MM.1S (cell line): ENCODE results near the gene PATL2.

Experiments
- DNase-seq: peaks from one replicate; pipeline ENCODE4 v3.0.0-alpha.2; 2015
- H2AFZ ChIP-seq: fragments of 300-600 bp; sonication (generic); 2 replicates; pipeline ENCODE4 v1.6.0; 2016; ENCODE audit warnings: antibody characterized with exemption, low read length
- H3F3A ChIP-seq: fragments of 300-600 bp; sonication (generic); 2 replicates; pipeline ENCODE4 v1.6.1; 2016; ENCODE audit warnings: mild to moderate bottlenecking, antibody characterized with exemption, low read length, moderate library complexity, mixed read lengths; ENCODE audit not compliant: insufficient read depth
- H3K27ac ChIP-seq: fragments of 300-600 bp; sonication (generic); 2 replicates; pipeline ENCODE4 v1.5.1; 2016; ENCODE audit warnings: mild to moderate bottlenecking, low read length
- H3K27me3 ChIP-seq: fragments of 300-600 bp; sonication (generic); replicated peaks from 2 replicates; pipeline ENCODE4 v1.6.0; 2016; ENCODE audit warnings: low read length; ENCODE audit not compliant: insufficient read depth
- H3K36me3 ChIP-seq: fragments of 300-600 bp; sonication (generic); replicated peaks from 2 replicates; pipeline ENCODE4 v1.6.1; 2016; ENCODE audit warnings: mild to moderate bottlenecking, low read length, mixed read lengths; ENCODE audit not compliant: insufficient read depth
- H3K4me1 ChIP-seq: fragments of 300-600 bp; sonication (generic); 2 replicates; pipeline ENCODE4 v1.6.1; 2016; ENCODE audit warnings: low read length, mixed read lengths
- H3K4me2 ChIP-seq: fragments of 300-600 bp; sonication (generic); 2 replicates; pipeline ENCODE4 v1.6.0; 2016; ENCODE audit warnings: low read depth, low read length
- H3K4me3 ChIP-seq: fragments of 300-600 bp; sonication (generic); 2 replicates; pipeline ENCODE4 v1.5.1; 2016; ENCODE audit warnings: low read length, mixed read lengths
- H3K79me2 ChIP-seq: fragments of 300-600 bp; sonication (generic); 2 replicates; pipeline ENCODE4 v1.6.1; 2016; ENCODE audit warnings: mixed run types, low read length, mixed read lengths
- H3K9ac ChIP-seq: fragments of 300-600 bp; sonication (generic); 2 replicates; pipeline ENCODE4 v1.6.1; 2016; ENCODE audit warnings: low read length, mixed read lengths
- H3K9me2 ChIP-seq: fragments of 300-600 bp; sonication (generic); replicated peaks from 2 replicates; pipeline ENCODE4 v1.6.1; 2016; ENCODE audit warnings: mild to moderate bottlenecking, low read length, mixed read lengths; ENCODE audit not compliant: insufficient read depth
- H3K9me3 ChIP-seq: fragments of 300-600 bp; sonication (generic); replicated peaks from 2 replicates; pipeline ENCODE4 v1.6.1; 2016; ENCODE audit warnings: mild to moderate bottlenecking, low read length, mixed read lengths; ENCODE audit not compliant: insufficient read depth
- H4K20me1 ChIP-seq: fragments of 300-600 bp; sonication (generic); 2 replicates; pipeline ENCODE4 v1.6.1; 2016; ENCODE audit warnings: mild to moderate bottlenecking, low read length, moderate library complexity, mixed read lengths; ENCODE audit not compliant: insufficient read depth
- EZH2 ChIP-seq: fragments of 300-600 bp; sonication (generic); optimal IDR thresholded peaks from 2 replicates; pipeline ENCODE3; 2017; ENCODE audit warnings: low read depth, mild to moderate bottlenecking, antibody characterized with exemption, low read length, mixed read lengths
- EZH2phosphoT487 ChIP-seq: fragments of 300-600 bp; sonication (generic); IDR thresholded peaks from 2 replicates; pipeline ENCODE4 v1.6.1; 2018; ENCODE audit warnings: antibody characterized with exemption, low read length
- TF ChIP-seq, protein P1 (sequence below): fragments of 300-600 bp; sonication (generic); IDR thresholded peaks from 2 replicates; pipeline ENCODE4 v1.5.1; 2016; ENCODE audit warnings: antibody characterized with exemption, low read length, mixed read lengths

Gene PATL2

DNA sequence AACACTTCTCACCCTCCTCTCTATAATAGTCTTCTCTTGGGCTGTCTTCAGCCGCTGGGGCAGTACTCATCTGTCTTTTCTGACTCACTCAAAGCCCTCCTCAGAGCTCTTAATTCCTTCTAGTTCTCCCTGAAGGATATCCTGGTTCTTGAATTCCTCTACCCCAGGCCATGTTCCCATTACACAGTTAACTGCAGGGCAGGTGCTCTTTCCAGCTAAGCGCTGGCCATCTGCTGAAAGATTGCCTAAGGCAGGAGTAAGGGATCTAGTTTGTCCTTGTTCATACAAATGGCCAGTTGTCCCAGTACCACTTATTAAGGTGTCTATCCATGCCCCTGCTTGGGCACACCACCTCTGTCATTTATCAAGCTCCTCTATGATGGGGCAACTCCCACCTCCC lies 37.5 kb downstream of the PATL2 start:
- Histone ChIP-seq H3K4me3 (no peak overlapping the region), H3K36me3 (no peaks in the 10 kb centered on the region), H3K9me3 (no peaks in the 10 kb centered on the region), H4K20me1 (no peaks in the 10 kb centered on the region), H3K4me2 (no peak overlapping the region), H3K79me2 (no peaks in the 10 kb centered on the region), H3K27me3 (no peaks in the 10 kb centered on the region), H3K9ac (no peak overlapping the region), H3K27ac (no peak overlapping the region), H2AFZ (no peak overlapping the region), H3F3A (peaks cover 15% of the 10 kb centered on the region), H3K9me2 (no peaks in the 10 kb centered on the region), H3K4me1 (peaks cover 83% of the 10 kb centered on the region)
- TF ChIP-seq EZH2, result no peak
- TF ChIP-seq EZH2phosphoT487, result no peak
- TF ChIP-seq, protein P1, sequence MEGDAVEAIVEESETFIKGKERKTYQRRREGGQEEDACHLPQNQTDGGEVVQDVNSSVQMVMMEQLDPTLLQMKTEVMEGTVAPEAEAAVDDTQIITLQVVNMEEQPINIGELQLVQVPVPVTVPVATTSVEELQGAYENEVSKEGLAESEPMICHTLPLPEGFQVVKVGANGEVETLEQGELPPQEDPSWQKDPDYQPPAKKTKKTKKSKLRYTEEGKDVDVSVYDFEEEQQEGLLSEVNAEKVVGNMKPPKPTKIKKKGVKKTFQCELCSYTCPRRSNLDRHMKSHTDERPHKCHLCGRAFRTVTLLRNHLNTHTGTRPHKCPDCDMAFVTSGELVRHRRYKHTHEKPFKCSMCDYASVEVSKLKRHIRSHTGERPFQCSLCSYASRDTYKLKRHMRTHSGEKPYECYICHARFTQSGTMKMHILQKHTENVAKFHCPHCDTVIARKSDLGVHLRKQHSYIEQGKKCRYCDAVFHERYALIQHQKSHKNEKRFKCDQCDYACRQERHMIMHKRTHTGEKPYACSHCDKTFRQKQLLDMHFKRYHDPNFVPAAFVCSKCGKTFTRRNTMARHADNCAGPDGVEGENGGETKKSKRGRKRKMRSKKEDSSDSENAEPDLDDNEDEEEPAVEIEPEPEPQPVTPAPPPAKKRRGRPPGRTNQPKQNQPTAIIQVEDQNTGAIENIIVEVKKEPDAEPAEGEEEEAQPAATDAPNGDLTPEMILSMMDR, result no peak
- no peak for DNase-seq

DNA sequence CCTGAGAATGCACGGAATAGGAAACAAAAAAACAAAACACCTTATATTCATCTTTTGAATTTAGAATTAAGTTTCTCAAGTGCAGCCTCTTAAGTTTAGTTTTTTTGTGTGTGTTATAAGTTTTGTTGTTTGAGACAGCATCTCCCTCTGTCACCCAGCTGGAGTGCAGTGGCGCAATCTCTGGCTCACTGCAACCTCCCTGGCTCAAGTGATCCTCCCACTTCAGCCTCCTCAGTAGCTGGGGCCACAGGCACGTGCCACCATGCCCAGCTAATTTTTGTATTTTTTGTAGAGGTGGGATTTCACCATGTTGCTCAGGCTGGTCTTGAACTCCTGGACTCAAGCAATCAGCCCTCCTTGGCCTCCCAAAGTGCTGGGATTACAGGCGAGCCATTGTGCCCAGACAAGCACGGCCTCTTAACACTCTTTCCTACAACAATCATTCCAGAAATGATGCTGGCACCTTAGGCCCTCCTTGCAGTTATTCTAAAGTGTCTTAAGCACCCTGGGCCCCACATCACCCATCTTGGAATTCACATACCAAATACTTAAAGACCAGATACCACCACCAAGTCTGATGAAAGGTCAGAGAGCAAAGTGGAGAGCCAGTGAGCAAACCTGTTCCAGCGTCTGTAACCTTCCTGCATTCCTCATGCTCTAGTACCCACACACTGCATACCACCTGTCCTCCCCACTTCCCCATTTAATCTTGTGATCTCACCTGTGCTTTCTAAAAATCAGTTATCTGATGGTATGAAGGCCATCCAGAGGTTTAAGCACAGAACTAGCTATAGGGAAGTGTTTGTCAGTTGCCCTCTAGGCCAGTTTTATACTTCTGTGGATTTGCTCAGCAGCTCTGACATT lies 40.8 kb downstream of the PATL2 start:
- no peak for DNase-seq
- Histone ChIP-seq H4K20me1 (no peaks in the 10 kb centered on the region), H3F3A (peaks cover 31% of the 10 kb centered on the region), H3K4me2 (peak overlapping the region; percentile 1; the same call in 1 of the 2 replicates), H3K4me3 (no peak overlapping the region), H2AFZ (no peak overlapping the region), H3K36me3 (no peaks in the 10 kb centered on the region), H3K9ac (no peak overlapping the region), H3K79me2 (no peaks in the 10 kb centered on the region), H3K9me3 (no peaks in the 10 kb centered on the region), H3K4me1 (peaks cover 78% of the 10 kb centered on the region), H3K9me2 (no peaks in the 10 kb centered on the region), H3K27ac (peak overlapping the region; percentile 44; the same call in 1 of the 2 replicates), H3K27me3 (no peaks in the 10 kb centered on the region)
- TF ChIP-seq, protein P1, result no peak
- no peak for TF ChIP-seq EZH2phosphoT487
- TF ChIP-seq EZH2, result no peak

DNA sequence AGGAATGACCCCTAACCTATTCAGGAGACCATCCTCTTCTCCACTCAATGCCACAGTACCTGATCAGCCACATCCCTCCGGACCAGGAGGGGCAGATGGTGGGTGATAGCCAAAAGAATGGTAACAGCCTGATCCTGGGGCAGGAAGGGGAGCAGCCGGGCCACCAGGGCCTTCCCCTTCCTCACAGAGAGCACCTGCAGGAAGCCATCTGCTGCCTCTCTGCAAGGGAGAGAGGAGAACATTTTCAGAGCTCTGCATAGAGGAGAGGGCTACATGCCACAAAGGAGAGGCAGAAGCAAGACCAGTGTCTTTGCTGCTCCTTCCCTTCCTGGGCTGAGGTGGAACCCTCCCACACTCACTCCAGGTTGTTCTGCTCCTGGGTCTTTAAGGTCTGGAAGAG lies 42.2 kb downstream of the PATL2 start:
- Histone ChIP-seq H3K4me2 (peak overlapping the region; percentile 25; the same call in 1 of the 2 replicates), H3K4me3 (no peak overlapping the region), H3K27ac (peak overlapping the region; percentile 11; the same call in 1 of the 2 replicates), H3K9me2 (no peaks in the 10 kb centered on the region), H3K79me2 (no peaks in the 10 kb centered on the region), H4K20me1 (no peaks in the 10 kb centered on the region), H3K9ac (no peak overlapping the region), H3F3A (peaks cover 32% of the 10 kb centered on the region), H3K4me1 (peaks cover 73% of the 10 kb centered on the region), H3K27me3 (no peaks in the 10 kb centered on the region), H3K36me3 (no peaks in the 10 kb centered on the region), H3K9me3 (no peaks in the 10 kb centered on the region), H2AFZ (0 out of 2 replicates have a peak overlapping the region, but pooled peaks have one; percentile 12)
- TF ChIP-seq, protein P1, result no peak
- TF ChIP-seq EZH2phosphoT487 (no peak), EZH2 (no peak)
- peak; percentile 48 for DNase-seq
